ENCODE results near the gene CRYBG1.
"Not testable (repeated sequence)": the region's sequence is repeated elsewhere in the genome, so short reads cannot be mapped to it uniquely, and the experiment has no call there.

CRYBG1 gene

DNA sequence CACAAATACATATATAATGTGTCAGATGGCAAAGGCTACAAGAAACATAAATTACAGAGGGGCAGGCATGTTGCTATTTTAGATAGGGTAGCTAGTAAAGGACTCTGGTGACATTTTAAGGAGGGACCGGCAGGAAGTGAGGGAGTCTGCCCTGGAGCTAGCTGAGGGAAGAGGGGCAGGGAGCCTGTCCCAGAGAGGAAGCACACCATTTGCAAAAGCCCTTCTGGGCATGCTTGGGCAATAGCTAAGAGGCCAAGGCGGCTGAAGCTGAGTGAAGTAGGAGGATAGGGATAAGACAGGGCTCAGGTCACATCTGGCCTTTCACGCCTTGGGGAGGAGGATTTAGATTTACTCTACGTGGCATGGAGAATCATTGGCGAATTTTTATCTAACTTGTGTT, 172.5 kb downstream of the CRYBG1 start:
- DNase-seq: no peak

DNA sequence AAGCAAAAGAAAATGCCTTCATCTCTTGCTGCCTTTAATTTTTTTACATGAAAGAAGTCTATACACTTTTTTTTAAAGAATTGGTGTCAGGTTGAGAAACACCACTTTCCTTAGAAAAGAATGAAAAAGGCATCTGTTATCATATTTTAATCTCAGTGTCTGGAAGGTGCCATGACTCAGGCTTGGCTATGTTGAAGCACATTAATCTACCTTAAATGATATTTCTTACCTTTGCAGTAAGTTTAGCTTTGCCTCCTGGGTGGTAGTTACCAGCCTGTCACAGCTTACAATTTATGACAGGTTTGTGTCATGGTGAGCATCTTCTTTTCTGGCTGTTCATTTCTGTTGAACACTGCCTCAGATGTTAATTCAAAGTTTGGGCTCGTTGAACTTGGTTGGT, 173.5 kb downstream of the CRYBG1 start:
- DNase-seq: no peak

DNA sequence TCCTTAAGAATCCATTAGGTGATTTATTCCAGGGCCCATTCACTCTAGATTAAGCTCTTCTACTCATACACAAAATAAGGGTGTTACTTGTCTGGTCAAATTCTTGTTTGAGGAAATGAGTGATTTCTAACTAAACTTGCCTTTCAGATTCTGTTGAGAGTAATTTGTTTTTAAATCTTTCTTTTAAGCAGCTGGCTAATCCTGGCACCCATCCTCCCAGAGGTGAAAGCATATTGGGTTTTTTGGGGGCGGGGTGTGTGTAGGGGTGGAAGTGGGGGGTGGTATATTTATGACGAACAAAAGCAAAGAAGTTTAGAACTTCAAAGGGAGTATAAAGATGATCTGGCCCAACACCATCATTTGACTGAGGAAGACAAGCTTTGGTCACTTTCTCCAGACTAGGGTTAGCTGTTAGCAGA, 174.1 kb downstream of the CRYBG1 start:
- no peak for DNase-seq

DNA sequence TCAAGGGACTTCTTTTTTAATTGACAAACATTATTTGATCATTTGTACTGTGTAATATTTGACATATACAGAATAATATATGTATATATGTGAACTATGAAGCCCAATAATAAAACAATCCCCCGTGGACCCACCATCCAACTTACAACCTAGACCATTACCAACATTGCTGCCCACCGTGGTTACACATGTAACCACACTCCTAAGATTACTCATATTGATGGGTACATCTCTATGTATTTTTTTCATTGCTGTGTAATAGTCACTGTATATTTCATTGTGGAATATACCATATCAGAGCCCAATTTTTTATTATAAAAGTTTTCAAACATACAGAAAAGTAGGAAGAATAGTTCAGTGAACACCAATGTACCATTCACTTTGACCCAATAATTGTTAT, 174.5 kb downstream of the CRYBG1 start:
- DNase-seq: no peak

DNA sequence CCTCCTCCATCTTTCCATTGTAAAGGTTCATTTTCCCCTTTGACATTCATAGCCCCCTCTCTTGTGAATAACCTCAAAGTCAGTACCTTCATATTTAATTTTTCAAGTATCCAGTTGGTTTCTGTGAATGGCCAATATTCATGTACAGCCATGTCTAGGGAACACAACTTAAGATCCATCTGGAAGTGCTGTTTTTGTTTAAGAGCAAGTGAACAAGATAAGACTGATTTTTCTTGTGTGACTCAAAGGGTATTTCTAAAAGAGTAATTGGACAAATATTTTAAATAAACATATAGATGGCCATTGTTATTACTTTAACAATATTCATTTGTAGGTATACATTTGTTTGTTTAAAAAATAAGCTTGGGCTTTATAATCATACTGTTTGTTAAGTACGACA, 175.8 kb downstream of the CRYBG1 start:
- DNase-seq: no peak

DNA sequence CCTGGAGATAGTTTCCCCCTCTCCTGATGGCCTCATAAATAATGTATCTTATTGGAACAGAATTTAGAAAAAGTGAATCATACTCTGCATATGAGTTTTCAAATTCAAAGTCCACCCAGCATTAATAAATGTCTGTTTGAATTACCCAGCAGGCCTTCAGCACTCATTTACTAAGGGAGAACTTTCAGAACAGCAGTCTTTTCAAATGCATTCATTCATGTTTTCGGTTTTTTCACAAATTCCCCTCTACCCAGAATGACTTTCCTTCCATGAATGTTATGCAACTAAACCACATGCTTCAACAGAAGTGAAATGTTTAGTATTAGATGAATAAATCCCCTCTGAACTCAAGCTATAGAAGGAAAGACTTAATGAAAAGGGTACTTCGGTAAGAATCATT, 176.3 kb downstream of the CRYBG1 start:
- DNase-seq: no peak

DNA sequence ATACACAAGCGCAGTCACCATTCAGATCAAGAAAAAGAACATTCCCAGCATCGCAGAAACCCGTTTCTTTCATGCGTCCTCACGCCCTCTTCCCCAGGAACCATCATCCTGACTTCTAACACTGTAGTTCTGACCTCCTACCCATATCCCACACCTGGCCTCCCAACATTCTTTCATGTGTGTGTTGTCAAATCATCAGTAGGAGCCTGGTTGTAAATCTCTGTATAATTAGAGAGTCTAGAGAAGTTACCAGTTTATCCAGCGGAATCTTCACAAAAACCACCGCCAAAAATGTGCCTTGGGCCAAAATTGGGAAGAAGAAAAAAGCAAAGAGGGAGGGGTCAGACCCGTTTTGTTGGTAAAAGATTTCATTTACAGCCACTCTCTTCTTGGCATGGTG, 177.1 kb downstream of the CRYBG1 start:
- no peak for DNase-seq

DNA sequence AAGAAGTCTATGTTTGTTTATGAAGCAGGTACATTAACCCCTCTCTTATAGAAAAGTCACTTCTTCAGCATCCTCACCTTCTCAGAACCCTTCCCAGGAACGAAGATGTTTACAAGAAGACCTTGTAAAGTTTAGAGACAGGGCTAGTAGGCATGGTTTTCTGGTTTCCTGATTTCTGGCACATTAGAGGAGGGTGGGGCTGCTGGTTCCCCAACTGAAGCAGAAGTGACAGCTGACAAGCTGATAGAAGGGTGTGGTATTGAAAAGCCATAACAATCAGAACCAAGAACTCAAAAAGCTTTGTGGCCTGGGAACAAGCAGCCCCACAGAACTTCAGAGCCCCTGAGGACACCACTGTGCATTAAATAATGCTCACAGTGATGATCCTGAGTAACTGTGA, 177.6 kb downstream of the CRYBG1 start:
- DNase-seq: no peak

DNA sequence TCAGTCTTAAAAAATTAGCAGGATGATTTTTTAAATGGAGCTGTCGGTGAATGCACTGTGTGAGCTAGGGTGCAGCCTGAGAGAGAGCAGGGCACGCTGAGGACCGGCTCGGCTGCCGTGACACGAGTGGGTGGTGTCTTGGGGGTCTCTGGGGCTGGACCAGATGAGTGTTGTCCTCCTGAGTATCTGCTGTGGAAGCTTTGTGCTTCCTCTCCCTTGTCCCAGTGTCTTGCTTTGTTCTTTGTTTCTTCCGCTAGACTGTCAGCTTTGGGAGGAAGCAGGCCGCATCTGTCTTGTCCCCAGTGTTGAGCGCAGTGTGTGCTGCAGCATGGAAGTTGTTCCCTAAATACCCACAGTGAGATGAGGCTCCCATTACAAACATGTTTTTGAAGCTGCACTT, 179.4 kb downstream of the CRYBG1 start:
- DNase-seq: no peak

DNA sequence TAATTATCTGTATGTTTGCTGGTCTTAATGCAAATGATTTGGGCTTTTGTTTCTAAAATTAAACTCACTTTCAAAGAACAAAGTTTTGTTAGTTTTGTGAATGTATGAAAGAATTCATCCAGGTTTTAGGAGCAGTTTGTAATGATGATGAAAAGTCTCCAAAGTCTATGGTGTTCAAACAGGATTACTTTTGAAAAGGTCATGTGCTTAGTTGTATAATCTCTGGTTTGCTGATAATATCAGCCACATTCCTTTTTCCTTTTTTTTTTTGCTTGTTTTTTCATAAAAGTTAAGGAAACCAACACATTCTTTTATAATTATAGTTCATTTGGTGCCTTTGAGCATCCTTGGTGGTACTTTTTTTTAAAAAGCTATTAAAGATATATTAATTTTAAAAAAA, 179.9 kb downstream of the CRYBG1 start:
- DNase-seq: no peak

DNA sequence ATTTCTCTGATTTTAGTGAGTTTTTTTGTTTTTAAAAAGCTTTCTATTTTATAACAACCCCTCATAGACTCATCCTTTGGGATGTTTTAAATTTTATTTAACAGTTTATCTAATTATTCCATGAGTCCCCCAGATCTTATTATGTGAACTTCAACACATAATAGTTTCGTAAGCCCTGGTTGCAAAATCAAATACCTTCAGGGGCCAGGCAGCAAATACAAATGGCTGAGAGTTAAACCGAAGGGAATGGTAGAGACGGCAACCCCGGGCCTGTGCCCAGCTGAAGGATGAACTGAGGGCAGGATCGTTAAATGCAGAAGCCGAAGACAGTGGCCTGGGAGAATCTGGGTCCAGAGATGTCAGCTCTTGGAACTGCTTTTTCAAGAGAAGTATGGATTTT, 180.4 kb downstream of the CRYBG1 start:
- no peak for DNase-seq

DNA sequence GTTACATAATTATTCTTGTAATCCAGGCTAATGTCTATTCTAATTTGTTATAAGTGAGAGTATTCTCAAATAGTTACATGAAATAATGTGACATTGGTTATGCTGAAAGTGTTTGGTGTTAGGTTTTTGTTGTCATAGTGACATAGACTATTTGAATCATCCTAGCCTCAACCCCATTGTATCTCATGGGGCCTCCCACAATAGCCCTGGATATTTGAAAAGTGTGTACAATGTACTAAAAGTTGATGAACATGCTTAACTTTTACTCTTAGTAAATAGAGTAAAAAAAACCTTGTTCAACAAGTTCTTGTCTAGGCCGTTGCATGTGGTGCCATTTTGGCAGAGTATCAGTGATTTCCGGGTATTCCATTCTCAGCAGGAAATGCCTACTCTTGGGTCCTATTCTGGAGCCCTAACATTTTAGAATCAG, 185.8 kb downstream of the CRYBG1 start:
- DNase-seq: no peak

DNA sequence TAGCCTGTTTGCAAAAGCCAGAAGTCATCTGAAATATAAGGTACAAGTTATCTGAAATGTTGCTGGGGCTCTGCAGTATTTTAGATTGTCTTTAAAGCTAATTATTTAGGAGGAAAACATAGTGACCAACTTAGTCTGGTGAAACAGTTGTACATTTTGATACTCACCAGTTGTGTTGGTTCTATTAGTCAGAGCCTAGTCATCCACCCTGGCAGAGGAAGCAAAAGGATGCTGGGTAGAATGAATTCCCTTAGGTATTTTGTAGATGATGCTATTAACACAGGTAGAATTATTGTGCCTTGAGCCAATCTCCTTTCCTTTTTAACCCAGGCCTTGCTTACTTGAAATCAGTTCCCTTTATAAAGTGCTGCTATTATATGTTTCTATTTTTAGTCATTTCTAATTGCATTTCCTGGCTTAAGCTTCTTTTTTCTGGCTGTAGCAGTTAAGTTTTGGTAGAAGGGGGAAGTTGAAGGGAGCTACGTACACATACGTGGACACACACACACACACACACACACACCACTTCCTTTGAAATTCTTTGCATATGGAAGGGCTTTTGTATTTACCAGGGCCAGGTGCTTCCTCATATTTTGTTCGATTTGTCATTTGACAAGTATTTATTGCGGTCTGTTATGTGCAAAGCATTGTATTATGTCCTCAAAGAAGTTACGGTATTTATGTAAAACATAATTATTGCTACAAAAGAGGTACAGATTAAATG, 186.3 kb downstream of the CRYBG1 start:
- no peak for DNase-seq

DNA sequence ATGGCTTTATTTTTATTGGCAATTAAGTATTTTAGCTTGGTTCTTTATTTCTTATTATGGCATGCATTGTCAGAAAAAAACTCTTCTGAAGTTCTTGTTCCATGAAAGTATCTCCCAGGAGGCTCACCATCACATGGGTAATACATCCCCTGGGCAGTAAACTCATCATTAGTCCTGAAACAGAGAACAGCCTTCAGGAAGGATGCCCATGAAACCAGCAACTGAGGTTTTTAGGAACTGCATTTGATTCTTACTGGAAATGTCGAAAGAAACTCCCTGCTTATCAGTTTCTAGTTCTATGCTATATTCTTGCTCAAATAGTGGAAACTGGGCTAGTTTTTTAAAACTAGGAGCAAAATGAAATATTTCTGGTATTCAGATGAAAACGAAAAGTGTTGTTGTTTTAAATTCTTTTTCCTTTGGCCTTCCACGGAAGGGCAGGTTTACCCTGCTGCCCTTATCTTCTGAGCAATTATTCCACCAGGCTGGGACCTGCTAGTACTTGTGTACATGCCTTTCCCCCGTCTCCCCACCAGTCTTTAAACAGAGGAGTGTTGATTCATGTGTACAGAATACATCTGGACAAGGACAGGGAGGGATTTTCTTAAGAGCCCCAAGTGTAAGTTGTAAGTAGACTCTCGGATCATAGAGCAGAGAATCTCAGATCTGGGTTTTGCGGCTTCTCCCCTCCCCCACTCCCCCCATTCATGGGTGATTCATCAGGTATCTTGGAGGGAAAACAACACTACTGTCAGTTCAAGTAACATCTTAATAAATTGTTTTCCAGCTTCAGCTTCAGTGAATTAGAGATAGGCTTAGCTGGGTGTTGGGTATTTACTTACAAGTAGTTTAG, 187.3 kb downstream of the CRYBG1 start:
- no peak for DNase-seq

DNA sequence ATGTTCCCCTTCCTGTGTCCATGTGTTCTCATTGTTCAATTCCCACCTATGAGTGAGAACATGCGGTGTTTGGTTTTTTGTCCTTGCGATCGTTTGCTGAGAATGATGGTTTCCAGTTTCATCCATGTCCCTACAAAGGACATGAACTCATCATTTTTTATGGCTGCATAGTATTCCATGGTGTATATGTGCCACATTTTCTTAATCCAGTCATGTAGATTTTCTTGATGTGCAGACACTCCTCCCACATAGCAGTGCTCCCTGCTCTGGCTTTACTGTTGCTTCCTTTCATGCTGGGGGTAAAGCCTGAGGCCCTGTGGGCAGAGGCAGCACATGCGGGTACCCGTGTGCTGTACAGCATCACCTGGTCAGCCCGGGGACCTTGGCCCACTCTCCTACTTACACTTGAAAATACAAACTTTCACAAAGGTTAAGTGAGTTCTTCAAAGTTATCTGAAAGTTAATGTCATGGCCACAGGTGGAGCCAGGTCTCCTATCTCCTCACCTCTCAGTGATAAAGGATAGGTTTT, 188.5 kb downstream of the CRYBG1 start:
- DNase-seq: not testable (repeated sequence)

DNA sequence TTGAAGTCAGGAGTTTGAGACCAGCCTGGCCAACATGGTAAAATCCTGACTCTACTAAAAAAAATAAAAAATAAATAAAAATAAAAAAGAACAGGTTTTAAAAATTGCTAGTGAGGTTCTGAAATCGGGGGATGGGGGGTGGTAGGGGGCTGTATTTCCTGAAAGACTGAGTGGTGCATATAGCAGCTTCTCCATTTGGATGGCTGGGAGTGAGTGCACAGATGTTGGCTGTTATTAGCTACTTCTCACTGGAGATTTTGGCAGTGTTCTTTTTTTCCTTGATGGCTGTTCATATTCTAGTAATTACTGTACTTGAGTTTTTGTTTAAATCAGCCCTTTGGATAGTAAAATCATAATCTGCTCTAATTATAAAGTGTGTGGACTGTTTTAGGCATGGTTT, 189.0 kb downstream of the CRYBG1 start:
- no peak for DNase-seq

DNA sequence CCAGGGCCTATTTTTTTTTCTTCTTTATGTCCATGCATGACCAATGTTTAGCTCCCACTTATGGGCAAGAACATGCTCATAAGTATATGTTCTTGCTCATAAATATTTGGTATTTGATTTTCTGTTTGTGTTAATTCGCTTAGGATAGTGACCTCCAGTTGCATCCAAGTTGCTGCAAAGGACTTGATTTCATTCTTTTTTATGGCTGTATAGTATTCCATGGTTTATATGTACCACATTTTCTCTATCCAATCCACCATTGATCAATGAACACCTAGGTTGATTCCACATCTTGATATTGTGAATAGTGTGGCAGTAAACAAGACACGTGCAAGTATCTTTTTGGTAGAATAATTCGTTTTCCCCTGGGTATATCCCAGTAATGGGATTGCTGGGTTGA, 190.6 kb downstream of the CRYBG1 start:
- DNase-seq: no peak

DNA sequence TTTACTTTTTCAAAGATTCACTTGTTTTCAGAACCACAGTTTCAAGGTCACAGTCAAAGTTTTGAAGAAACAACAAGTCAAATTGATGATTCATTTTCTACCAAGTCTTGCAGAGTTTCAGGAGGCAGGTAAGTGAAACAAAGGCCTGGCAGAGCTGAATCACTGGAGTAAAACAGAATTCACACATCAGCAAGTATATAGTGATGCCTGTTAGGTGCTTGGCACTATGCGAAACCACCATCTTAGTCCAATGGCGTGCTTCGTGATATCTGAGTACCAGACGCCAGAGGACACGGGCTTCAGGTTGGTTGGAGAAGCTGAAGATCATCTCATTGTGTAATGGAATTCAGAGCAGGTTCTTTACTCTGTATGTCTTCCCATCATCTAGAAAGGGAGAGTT, 192.9 kb downstream of the CRYBG1 start:
- DNase-seq: no peak

DNA sequence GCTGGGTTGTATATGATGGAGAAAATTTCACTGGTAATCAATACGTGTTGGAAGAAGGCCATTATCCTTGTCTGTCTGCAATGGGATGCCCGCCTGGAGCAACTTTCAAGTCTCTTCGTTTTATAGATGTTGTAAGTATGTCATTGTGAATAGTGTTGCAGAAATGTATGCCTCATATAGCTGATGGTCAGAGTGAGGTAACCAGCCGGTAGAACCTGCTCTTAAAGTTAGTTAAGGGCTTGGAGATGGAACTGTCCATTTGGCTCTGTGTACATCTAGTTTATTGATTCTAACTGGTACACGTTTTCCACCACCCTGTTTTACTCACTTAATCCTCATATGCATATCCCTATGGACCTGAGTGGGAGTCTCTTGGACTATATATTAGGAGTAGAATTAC, 195.2 kb downstream of the CRYBG1 start:
- no peak for DNase-seq

DNA sequence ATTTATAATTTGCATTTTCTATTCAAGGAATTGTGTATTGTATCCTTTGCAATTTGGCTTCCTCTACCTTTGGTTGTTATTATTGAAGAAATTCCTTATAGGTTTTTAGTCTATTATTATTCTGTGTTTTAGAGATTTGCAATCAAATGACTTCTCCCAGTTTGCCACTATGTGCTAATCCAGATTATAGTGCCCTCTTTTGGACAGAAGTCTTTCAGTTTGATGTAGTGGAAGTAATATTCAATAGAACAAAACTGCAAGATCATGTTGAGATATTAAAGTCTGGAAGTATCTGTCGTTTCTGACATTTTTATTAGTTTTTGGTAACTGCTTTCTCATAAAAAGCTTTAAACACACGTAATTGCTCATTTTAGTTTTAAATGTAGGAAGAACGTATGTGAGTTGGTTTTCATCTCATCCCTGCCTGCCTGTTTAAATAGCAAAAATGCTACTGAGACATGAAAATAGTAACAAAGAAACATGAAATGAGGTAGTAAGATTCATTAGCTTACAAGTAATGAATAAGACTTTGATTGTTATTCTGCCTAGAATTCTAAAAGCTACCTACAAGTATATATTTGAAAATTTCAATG, 195.9 kb downstream of the CRYBG1 start:
- no peak for DNase-seq

DNA sequence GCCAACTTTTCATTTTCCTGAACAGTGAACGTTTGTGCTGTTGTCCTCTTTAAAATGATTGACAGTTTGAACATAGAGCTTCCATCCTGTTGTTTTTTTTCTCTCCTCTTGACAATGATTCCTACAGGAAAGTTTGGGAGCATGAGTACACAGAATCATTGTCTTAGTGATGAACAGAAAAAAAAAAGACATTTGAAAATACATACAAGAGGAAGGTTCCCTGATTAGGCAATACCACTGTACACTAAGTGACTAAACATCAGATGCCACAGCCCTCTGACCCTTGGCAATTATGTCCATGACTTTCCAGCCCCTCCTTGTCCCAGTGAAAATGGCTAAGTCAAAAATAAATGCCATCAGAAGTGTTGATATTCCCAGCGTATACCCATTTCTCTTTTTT, 197.3 kb downstream of the CRYBG1 start:
- no peak for DNase-seq

DNA sequence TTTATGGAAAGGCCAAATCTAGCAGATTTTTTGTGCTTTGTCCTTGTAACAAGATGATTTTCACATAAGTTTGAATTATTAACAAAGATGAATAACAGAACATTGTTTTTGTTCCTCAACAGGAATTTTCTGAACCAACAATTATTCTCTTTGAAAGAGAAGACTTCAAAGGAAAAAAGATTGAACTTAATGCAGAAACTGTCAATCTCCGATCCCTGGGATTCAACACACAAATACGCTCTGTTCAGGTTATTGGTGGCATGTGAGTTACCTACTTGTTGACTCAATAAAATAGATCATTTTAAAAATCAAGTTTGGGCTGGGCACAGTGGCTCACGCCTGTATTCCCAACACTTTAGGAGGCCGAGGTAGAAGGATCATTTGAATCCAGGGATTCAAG, 197.8 kb downstream of the CRYBG1 start:
- DNase-seq: no peak

DNA sequence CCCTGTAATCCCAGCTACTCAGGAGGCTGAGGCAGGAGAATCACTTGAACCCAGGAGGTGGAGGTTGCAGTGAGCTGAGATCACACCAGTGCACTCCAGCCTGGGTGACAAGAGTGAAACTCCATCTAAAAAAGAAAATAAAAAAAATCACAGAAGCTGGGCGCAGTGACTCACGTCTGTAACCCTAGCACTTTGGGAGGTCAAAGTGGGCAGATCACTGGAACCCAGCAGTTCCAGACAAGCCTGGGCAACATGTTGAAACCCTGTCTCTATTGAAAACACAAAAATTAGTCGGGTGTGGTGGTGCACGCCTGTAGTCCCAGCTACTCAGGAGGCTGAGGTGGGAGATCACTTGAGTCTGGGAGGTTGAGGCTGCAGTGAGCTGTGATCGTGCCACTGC, 199.1 kb downstream of the CRYBG1 start:
- DNase-seq: not testable (repeated sequence)

All from activated CD4-positive, alpha-beta T cell treated with anti-CD3 and anti-CD28 coated beads for 1 hour (primary cell).